A549 treated with Hydrocortisone at 1 μM for 4 hours (cell line): ENCODE measurements around the gene DCPS. TPM values are rescaled to one million over a fixed set of nuclear protein-coding genes. Genes with fewer than 3 reads are reported as not detected.

Experiments
- total RNA-seq: library from RNA; stranded (reverse); fragments of 200-300 nt; extraction: Qiagen RNA extraction; gene quantifications from 5 replicates; pipeline ENCODE4 v1.2.3, GENCODE V29; 2022

Gene DCPS
- 17.3 to 18.5 TPM (median 17.5 TPM) in 5 replicates for total RNA-seq

GRCh38 chr11:126303623-126304456, at the start of gene DCPS:
DCPS (plus strand) TSS chr11:126304060; CDS start chr11:126304081, 21 bp downstream.

GRCh38 chr11:126268708-126269579, 34.9 kb upstream of the DCPS start, which contains the start of the genes FOXRED1 and SRPRA:
FOXRED1 (plus strand) TSS chr11:126269154; CDS start chr11:126269207, 53 bp downstream.
SRPRA (minus strand) TSS chr11:126268895; CDS start chr11:126268804, 91 bp downstream.

GRCh38 chr11:126282736-126283591, 20.9 kb upstream of the DCPS start, which contains the start of gene TIRAP:
TIRAP (plus strand) TSS chr11:126283093; CDS start chr11:126290895, 7,802 bp downstream.

GRCh38 chr11:126355324-126355925, 51.6 kb downstream of the DCPS start, which contains the start of gene ST3GAL4:
ST3GAL4 (plus strand) TSS chr11:126355686; CDS start chr11:126406156, 50,470 bp downstream.

Other genes with a start within 250 kb of the DCPS start
- 1.6 to 2.5 TPM (median 2.0 TPM) in 5 replicates for gene CDON, start 241.2 kb upstream of the DCPS start, total RNA-seq
- 16.3 to 18.3 TPM (median 17.0 TPM) in 5 replicates for gene RPUSD4, start 92.4 kb upstream of the DCPS start, total RNA-seq
- gene FAM118B, start 92.3 kb upstream of the DCPS start, total RNA-seq: 14.4 to 18.4 TPM (median 15.8 TPM) in 5 replicates
- gene SRPRA, start 35.2 kb upstream of the DCPS start, total RNA-seq: 57.3 to 65.2 TPM (median 59.8 TPM) in 5 replicates
- gene FOXRED1, start 34.9 kb upstream of the DCPS start, total RNA-seq: 22.1 to 24.3 TPM (median 22.7 TPM) in 5 replicates
- gene TIRAP, start 21.0 kb upstream of the DCPS start, total RNA-seq: 5.4 to 7.3 TPM (median 6.2 TPM) in 5 replicates
- 28.3 to 31.3 TPM (median 28.9 TPM) in 5 replicates for gene ST3GAL4, start 51.6 kb downstream of the DCPS start, total RNA-seq